Suprapubic skin (tissue), 4 donors: ENCODE measurements around the gene GATA6. TPM values are rescaled to one million over a fixed set of nuclear protein-coding genes. Genes with fewer than 3 reads are reported as not detected.
"Not testable (repeated sequence)": the region's sequence is repeated elsewhere in the genome, so short reads cannot be mapped to it uniquely, and the experiment has no call there.

ENCODE experiments used
- DNase-seq, 2 donors: peaks; one replicate each; pipeline ENCODE4 v3.0.0-alpha.2; 2019; ENCODE audit warnings: low spot score in 2 of 2
- H3K27ac ChIP-seq: fragments of 200-600 bp; sonication (generic); one replicate; pipeline ENCODE4 v1.5.1; 2019
- H3K27me3 ChIP-seq: fragments of 200-600 bp; sonication (generic); one replicate; pipeline ENCODE4 v1.5.1; 2019
- H3K36me3 ChIP-seq: fragments of 200-600 bp; sonication (generic); one replicate; pipeline ENCODE4 v1.5.1; 2019
- H3K4me1 ChIP-seq: fragments of 200-600 bp; sonication (generic); one replicate; pipeline ENCODE4 v1.5.1; 2019
- H3K4me3 ChIP-seq: fragments of 200-600 bp; sonication (generic); one replicate; pipeline ENCODE4 v1.5.1; 2019; ENCODE audit warnings: mild to moderate bottlenecking
- H3K9me3 ChIP-seq: fragments of 200-600 bp; sonication (generic); one replicate; pipeline ENCODE4 v1.5.1; 2019
- EP300 ChIP-seq: sonication (generic); formaldehyde crosslinking; IDR thresholded peaks from one replicate; pipeline ENCODE4 v1.6.1; 2017; ENCODE audit warnings: antibody characterized with exemption
- POLR2A ChIP-seq, 2 donors: fragments of 450-650 bp; IDR thresholded peaks; one replicate each; pipeline ENCODE4 v1.6.1; 2017; ENCODE audit warnings: antibody characterized with exemption in 2 of 2, mild to moderate bottlenecking in 2 of 2, moderate library complexity in 2 of 2
- POLR2AphosphoS5 ChIP-seq, 3 donors: sonication (generic); formaldehyde crosslinking; IDR thresholded peaks; one replicate each; pipeline ENCODE4 v1.6.1; 2017; ENCODE audit warnings: antibody characterized with exemption in 3 of 3
- WGBS: methylation state at CpG from one replicate; pipeline ENCODE4 v1.1.5; 2018; 5-methylcytosine and 5-hydroxymethylcytosine counted together
- total RNA-seq, 4 donors: library from RNA; depleted of rRNA; stranded (reverse); fragments of >200 nt; gene quantifications; one replicate each; pipeline ENCODE4 v1.1.0, GENCODE V29; 2016
- TF ChIP-seq, protein P1 (sequence below), 2 donors: fragments of 200-600 bp in 1 of 2; fragments of 450-650 bp in 1 of 2; sonication (generic) in 1 of 2; IDR thresholded peaks; one replicate each; pipeline ENCODE4 v1.5.1; 2016 to 2019; ENCODE audit warnings: antibody characterized with exemption in 2 of 2, mild to moderate bottlenecking in 1 of 2, moderate library complexity in 1 of 2

The GATA6 gene
- total RNA-seq, 4 donors from 2014 or later, result 2.1 to 3.4 (median 2.6) TPM

DNA sequence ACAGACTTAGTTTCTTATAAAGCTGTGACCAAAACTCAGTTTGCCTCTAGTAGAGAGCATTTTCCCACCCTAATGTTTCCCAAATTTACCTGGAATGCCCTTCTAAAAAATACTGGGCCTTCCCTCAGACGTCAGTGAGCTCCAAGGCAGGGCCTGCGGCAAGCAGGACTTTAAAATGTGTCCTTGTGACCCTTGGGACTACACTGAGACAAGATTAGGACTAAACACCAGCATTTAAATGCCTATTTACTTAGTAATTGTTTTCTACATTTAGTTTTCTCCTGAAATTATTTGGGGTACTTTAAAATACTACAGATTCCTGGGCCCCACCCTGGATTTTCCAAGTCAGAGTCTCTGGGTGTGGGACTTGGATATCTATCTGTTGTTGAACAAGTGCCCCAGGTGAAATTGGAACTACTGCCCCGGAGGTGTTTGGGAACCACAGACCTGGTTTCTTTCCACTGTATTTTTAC lies 14.3 kb downstream of the GATA6 start:
- H3K4me3 ChIP-seq, result no peak overlapping the region
- H3K27me3 ChIP-seq, result peaks cover 44% of the 10 kb centered on the region
- 70% methylated on average over 3 of the region's 3 CpGs for WGBS
- TF ChIP-seq POLR2A (IDR thresholded peaks at IDR 0.05) (no peak), EP300 (no peak), POLR2AphosphoS5 (IDR thresholded peaks at IDR 0.05) (no peak)
- TF ChIP-seq, protein P1, sequence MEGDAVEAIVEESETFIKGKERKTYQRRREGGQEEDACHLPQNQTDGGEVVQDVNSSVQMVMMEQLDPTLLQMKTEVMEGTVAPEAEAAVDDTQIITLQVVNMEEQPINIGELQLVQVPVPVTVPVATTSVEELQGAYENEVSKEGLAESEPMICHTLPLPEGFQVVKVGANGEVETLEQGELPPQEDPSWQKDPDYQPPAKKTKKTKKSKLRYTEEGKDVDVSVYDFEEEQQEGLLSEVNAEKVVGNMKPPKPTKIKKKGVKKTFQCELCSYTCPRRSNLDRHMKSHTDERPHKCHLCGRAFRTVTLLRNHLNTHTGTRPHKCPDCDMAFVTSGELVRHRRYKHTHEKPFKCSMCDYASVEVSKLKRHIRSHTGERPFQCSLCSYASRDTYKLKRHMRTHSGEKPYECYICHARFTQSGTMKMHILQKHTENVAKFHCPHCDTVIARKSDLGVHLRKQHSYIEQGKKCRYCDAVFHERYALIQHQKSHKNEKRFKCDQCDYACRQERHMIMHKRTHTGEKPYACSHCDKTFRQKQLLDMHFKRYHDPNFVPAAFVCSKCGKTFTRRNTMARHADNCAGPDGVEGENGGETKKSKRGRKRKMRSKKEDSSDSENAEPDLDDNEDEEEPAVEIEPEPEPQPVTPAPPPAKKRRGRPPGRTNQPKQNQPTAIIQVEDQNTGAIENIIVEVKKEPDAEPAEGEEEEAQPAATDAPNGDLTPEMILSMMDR (IDR thresholded peaks at IDR 0.05), result no peak
- H3K9me3 ChIP-seq, result no peaks in the 10 kb centered on the region
- H3K27ac ChIP-seq, result no peak overlapping the region
- DNase-seq, result no peak
- H3K4me1 ChIP-seq, result no peaks in the 10 kb centered on the region
- H3K36me3 ChIP-seq, result peaks cover 4% of the 10 kb centered on the region

DNA sequence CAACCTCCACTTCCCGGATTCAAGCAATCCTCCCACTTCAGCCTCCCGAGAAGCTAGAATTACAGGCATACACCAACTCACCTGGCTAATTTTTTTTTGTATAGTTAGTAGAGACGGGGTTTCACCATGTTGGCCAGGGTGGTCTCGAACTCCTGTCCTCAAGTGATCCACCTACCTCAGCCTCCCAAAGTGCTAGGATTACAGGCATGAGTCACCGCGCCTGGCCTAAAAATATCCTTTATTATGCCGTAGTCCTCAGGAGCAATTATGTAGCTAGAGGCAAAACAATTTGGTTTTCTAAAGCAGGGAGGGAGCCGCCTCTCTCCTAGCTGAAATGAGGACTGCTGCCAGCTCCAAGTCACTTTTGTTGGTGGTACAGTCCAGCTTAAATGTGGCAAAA lies 15.2 kb downstream of the GATA6 start:
- H3K36me3 ChIP-seq, H3K4me1 ChIP-seq, H3K4me3 ChIP-seq, DNase-seq, H3K9me3 ChIP-seq, H3K27ac ChIP-seq: not testable (repeated sequence)
- WGBS, result 76% methylated on average over 8 of the region's 8 CpGs
- peaks cover 39% of the 10 kb centered on the region for H3K27me3 ChIP-seq

DNA sequence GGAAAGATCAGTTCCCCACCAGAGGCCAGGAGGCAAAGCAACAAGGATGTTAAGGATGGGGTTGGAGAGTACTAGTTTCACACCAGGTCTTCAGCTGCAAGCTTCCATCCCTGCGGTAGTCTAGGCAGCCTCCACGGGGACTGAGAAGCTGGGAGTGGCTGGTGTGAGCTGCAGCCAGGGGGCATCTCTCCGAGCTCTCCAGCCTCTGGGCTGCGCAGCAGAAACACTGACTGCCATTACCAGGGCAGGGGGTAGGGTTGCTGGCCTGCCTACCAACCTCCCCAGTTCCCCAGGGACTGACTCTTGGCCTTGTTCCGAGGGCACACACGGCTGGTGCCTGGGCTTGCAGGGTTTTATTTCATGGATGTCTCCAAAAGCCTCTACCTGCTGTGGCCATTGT lies 15.9 kb downstream of the GATA6 start:
- no peaks in the 10 kb centered on the region for H3K9me3 ChIP-seq
- H3K4me3 ChIP-seq, result no peak overlapping the region
- no peak overlapping the region for H3K27ac ChIP-seq
- H3K36me3 ChIP-seq, result peaks cover 4% of the 10 kb centered on the region
- TF ChIP-seq POLR2AphosphoS5 (IDR thresholded peaks at IDR 0.05), result no peak
- TF ChIP-seq POLR2A (IDR thresholded peaks at IDR 0.05), result no peak
- TF ChIP-seq, protein P1 (IDR thresholded peaks at IDR 0.05), result no peak
- no peak for TF ChIP-seq EP300
- no peak for DNase-seq
- no peaks in the 10 kb centered on the region for H3K4me1 ChIP-seq
- no CpG with 5 or more reads among the region's 6 CpGs for WGBS
- peaks cover 37% of the 10 kb centered on the region for H3K27me3 ChIP-seq

DNA sequence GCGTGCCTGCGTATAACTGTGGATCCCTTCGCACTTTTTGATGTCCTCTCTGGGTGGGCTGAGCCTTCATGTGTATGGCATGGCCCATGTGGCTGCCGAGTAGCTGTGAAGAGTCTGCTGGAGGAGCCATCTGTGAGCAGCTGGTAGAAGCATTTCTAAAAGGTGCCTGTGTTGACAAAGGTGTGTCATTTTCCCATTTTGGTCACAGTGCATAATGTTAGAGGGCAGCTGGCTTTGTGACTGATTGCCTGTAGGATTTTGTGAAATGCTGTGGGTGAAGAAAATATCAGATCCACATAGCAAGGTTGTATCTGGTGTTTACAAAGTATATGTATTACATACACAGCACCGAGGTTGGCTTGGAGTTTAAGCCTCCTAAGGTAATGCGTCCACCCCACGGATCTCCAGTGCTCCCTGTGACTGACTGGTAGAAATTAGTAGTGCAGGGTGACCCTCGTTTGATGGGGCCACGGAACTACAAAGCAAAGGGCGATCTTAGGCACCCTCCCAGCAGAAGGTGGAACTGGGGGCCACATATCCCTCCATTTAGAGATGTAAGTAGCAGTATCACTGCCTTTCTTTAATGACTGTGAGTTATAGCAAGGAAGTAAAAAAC lies 16.5 kb downstream of the GATA6 start:
- Histone ChIP-seq H3K4me1 (no peaks in the 10 kb centered on the region), H3K27me3 (peaks cover 31% of the 10 kb centered on the region), H3K9me3 (no peaks in the 10 kb centered on the region), H3K4me3 (no peak overlapping the region), H3K27ac (no peak overlapping the region), H3K36me3 (peaks cover 4% of the 10 kb centered on the region)
- TF ChIP-seq, protein P1 (IDR thresholded peaks at IDR 0.05), result no peak
- TF ChIP-seq POLR2A (IDR thresholded peaks at IDR 0.05) (no peak), EP300 (no peak), POLR2AphosphoS5 (IDR thresholded peaks at IDR 0.05) (no peak)
- WGBS, result 90% methylated on average over 10 of the region's 10 CpGs
- DNase-seq, result no peak

DNA sequence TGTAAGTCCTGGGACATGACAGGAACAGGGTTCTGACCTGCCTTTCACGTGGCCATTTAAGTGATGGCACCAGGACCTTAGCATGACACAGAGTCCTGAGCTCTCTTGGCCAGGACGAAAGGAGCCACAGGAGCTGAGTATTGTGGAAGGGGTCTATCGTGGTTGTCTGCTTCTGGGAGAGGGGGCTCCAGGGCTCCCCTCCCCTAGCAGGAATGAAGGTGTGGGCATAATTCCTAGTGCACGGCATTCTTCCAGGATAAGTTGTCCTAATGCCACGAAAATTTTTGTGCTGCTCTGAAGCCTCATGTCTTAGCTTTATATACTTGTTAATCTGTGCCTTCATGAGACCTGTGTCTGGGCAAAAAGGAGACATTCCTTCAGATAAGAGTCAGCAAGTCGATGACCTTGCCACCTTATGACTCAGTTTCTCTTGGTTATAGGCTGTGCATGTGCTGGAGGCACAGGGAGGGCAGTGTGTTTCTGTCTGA lies 17.1 kb downstream of the GATA6 start:
- H3K27ac ChIP-seq, result no peak overlapping the region
- TF ChIP-seq POLR2AphosphoS5 (IDR thresholded peaks at IDR 0.05) (no peak), EP300 (no peak), POLR2A (IDR thresholded peaks at IDR 0.05) (no peak)
- TF ChIP-seq, protein P1 (IDR thresholded peaks at IDR 0.05), result no peak
- DNase-seq, result no peak
- peaks cover 4% of the 10 kb centered on the region for H3K36me3 ChIP-seq
- H3K4me3 ChIP-seq, result no peak overlapping the region
- 77% methylated on average over 3 of the region's 6 CpGs for WGBS
- no peaks in the 10 kb centered on the region for H3K9me3 ChIP-seq
- H3K4me1 ChIP-seq, result no peaks in the 10 kb centered on the region
- peaks cover 26% of the 10 kb centered on the region for H3K27me3 ChIP-seq
